ENCODE data around the gene ATP2A3.

Gene ATP2A3

GRCh38 chr17:3990386-3991127 is 26.3 kb upstream of the ATP2A3 start:
- no peak for DNase-seq

DNA sequence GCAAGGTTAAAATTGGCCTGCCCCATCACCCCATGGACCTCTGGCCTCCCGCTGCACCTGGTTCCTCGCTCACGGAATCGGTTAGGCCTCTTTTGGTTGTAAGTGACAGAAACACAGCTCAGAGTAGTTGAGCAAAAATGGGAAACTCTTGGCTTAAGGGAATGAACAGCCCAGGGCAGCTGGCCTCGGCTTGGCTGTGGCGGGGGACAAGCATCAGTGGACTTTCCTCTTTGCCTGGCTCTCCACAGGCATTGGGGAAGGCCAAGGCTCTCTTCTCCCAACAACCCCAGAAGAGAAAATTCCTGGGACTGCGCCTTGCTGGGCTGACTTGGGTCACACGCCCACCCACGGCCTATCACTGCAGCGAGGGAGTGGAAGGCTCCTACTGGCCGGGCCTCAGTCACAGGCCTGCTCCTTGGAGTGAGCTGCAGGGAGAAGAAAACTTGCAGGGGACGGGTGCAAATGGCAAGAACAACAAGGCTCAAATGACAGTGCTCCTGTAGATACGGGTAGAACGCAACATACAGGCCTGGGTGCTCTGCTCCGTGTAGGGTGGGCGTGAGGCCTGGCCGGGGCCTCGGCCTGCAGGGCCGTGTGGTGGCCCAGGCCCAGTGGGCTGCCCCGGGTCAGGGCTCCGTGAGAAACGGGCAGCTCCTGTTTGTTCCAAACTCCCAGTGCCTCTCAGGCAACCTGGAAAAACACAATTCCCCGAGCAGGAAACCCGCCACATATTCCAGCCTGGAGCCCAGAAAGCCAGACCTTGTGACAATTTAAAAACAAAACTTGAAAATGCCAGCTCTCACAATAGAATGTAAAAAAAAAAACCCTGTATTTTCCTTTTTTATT is 25.0 kb upstream of the ATP2A3 start:
- no peak for DNase-seq

GRCh38 chr17:3988297-3989040 is 24.2 kb upstream of the ATP2A3 start:
- no peak for DNase-seq

DNA sequence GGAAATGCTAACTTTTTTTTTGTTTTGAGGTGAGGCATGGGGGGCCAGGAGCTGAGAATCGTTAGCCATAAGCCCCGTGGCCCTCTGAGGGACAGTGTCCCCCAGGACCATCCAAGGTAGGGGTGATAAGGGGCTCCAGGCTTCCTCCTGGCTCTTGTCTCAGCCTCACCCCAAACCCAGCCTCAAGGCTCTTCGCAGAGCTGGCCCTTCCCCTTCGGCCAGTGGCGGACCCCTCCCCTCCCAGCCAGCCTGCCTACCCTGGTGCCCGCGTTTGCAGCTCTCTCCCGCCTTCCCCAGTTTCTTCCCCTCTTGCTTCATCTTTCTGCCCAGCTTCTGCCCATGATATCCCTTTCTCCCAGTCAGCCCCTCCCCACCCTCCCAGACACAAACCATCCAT is 22.7 kb upstream of the ATP2A3 start:
- DNase-seq: no peak

DNA sequence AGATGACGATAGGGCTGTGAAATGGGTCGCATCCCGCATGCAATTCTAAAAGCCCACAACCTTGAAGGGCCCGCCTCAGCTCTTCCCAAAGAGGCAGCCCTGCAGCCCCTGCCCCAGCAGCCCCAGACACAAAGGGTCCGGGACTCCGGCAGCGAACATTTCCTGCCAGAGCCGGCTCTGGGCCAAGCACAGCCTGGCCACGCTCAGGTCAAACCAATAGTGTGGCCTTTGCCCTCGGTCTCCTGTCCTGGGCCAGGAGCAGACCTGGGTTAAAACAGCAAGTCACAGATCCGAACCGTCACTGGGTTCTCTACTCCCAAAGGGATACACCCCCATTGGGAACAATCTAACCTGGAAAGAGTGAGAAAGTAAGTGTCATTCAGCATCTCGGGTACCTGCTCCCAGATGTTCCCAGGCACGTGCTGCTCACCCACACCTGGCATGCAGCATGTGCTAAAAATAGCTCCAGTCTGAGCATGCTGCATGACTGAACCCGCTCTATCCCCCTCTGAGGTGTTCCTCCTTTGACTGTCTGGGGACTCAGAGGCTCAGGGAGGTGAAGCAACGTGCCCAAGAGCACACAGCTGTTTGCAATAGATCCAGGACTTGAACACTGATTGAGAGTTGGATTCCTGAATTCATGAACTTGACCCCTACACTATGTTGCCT is 22.2 kb upstream of the ATP2A3 start:
- no peak for DNase-seq

DNA sequence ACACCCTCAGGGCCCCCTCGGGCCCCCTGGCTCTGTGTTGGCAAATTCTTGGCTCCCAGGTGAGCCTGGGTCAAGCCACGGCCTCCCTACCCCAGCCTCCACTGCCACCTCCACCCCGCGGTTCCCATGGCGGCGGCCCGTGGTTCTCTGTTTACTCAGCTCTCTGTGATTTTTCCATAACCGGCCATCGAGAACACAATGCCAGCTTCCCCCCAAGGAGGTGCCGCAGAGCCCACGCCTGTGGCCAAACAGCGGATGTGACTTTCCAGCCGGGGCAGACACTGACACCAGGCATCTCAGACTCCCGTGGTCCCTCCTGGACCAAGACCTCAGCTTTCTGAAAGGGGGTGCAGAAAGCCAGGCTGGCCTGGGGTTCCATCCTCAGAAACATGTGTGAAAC is 21.6 kb upstream of the ATP2A3 start:
- DNase-seq: no peak

GRCh38 chr17:3983606-3984484 is 19.6 kb upstream of the ATP2A3 start:
- DNase-seq: no peak

GRCh38 chr17:3982541-3983017 is 18.3 kb upstream of the ATP2A3 start:
- no peak for DNase-seq

GRCh38 chr17:3982113-3982512 is 17.9 kb upstream of the ATP2A3 start:
- no peak for DNase-seq

GRCh38 chr17:3981455-3981854 is 17.2 kb upstream of the ATP2A3 start:
- no peak for DNase-seq

DNA sequence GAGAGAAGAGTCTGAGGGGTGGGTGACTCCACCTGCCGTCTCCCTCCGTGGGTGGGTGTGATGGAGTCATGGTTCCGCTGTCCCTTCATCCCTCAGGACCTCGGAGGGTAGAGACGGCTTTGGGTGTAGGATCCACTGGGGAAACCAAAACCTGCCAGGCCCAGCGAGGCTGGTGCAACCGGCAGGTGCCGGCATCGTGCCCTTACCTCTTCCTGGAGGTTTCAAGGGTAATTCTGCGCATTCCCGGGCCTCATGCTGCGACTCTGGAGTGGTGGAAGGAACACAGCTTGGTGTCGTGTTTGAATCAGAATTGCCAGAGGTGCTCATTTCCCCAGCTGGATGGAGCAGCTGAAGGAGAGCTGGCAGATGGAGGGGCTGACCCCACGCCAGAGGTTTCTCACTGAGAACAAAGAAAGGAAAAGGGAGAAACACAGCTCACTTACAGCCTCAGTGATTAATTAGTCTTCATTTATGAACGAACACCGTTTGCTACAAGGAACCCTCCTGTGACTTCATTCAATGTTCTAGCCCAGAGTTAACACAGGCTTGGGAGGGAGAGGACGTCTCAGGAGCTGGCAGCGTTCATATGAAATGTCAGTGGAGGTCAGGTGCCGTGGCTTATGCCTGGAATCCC is 16.3 kb upstream of the ATP2A3 start:
- no peak for DNase-seq

GRCh38 chr17:3979290-3979611 is 15.0 kb upstream of the ATP2A3 start:
- no peak for DNase-seq

- DNase-seq: no peak
Measured at GRCh38 chr17:3978421-3979289, 14.4 kb upstream of the ATP2A3 start.

DNA sequence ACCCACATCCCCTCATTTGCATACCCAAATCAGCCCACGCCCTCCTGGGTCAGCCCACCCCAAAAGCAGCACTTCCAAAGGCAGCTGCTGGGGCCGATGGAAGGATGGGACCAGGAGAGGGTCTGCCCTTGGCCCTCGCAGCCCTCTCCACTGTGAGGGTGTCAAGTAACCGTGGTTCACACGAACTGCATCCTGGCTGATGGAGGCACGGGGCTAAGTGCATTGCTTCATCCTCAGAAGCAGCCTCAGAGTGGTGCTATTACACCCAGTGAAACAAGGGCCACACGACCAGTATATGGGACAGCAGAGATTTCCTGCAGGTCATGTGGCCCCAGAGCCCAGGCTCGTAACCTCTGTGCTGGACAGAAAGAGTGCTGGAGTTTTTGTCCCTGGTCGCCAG is 13.2 kb upstream of the ATP2A3 start:
- no peak for DNase-seq

DNA sequence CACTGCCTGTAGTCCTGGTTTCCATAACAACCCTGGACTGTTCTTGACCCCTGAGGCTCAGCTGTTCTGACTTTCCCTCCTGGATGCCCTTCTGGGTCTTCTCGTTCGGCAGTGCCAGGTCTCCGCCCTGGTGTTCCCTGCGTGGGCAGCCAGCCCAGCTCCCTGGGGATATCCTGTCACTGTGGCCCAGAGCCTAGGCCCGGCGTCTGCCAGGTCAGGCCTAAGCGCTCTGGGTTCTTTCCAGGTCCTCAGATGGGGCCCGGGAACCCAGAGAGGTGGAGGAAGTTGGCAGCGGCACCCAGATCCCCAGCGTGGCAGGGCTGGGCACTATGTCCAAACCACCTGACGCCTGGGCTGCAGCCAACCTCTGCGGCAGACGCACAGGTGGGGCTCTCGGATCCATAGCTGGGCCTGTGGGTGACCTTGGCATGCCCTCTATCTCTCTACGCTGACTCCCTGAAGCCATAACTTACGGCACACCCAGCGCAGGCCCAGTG is 12.5 kb upstream of the ATP2A3 start:
- DNase-seq: peak; percentile 15

DNA sequence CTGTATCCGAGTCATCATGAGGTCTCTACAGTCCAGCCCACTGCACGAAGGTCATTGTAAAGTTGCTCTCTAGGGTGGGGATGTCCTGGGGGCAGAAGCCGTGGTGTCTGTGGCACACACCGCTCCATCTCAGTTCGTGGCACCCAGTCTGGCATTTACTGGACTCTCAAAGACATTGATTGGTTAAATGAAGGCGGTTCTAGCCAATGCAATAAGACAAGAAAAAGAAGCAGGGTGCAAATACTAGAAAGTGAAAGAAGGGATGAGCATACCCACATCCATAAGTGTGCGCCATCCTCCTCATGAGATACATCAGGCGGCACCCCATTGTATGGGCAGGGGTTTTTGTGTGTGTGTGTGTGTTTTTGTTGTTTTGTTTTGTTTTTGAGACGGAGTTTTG is 10.7 kb upstream of the ATP2A3 start:
- no peak for DNase-seq

- DNase-seq: no peak
Measured at GRCh38 chr17:3974138-3974687, 10.0 kb upstream of the ATP2A3 start.

DNA sequence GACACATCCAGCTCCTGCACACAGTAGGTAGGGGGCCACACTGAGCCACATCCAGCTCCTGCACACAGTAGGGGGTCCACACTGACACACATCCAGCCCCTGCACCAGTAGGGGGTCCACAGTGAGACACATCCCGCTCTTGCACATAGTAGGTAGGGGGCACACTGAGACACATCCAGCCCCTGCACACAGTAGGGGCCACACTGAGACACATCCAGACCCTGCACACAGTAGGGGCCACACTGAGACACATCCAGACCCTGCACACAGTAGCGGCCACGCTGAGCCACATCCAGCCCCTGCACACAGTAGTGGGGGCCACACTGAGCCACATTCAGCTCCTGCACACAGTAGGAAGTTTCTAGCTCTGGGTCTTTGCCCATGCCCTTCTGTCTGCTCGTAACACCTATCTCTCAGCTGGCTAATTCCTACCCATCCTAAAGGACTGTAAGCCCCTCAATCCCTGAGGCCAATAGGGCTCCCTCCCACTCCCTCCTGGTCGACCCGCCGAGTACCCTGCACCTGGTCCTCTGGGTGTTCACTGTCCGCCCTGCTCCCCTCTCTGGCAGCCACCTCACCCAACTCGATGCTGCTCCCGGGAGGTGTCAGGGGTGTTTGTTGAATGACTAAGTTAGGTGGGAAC is 9.4 kb upstream of the ATP2A3 start:
- no peak for DNase-seq

- DNase-seq: no peak
Measured at GRCh38 chr17:3972931-3973330, 8.7 kb upstream of the ATP2A3 start.

All from DMS79 (cell line).